ENCODE data around the gene DNAI4.
"Not testable (repeated sequence)": the region's sequence is repeated elsewhere in the genome, so short reads cannot be mapped to it uniquely, and the experiment has no call there.

DNAI4 gene

DNA sequence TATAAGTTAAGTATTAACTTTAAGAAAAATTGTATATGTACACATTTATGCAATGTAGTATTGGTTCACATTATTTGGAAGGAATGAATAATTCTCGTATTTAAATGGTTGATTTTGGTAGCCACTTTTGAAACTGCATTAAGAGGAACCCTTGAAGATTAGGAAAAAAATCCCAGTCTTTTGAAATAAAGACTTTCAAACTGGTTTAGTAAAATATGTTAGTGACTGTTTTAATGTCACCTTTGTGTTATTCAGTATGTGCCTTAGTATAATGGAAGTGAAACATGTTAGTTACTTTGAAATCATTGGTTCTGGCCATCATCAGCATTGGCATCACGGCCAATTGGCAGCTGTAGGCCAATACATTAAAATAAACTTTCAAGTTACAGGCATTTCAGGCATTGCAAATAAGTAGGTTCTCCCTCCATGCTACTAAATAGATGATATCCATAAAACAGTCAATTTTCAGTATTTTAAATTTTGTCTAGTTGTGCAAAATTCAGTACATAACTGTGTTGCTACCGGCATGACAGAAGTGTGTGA, 4.6 kb upstream of the DNAI4 start:
- DNase-seq: no peak

DNA sequence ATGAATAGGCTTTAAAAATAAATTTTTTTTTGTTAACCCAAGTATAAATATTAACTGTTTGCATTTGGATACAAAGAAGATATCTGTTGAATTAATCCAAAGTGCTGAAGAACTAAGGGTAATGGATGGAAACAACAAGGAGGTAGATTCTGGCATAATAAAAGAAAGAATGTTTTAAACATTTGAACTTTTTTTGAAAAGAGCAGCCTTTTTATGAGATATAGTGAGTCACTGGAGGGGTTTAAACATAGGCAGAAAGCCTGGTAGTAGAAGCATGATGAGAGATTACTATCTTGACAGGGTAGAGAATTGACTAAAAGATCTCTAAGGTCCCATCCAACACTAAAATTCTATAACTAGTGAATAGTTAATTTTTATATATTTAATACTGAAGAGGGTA, 2.9 kb upstream of the DNAI4 start:
- DNase-seq: no peak

DNA sequence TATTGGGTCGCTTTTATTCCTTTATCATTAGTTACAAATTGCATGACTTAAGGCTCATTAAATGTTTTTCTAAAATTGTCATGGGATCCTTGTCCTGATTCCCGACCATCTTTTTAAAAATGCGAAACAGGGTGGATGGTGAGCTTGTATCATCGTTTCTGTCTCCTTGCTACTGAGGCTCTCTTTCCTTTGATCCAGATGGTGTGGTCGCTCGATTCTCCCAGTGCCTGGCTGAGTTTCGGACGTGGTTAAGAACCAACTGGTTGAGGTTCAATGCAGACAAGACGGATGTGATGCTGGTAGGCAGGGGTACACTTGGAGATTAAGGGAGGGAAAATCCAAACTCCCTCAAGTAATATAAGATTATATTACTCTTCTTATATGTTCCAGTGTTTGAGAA, 1.3 kb upstream of the DNAI4 start:
- no peak for DNase-seq

DNA sequence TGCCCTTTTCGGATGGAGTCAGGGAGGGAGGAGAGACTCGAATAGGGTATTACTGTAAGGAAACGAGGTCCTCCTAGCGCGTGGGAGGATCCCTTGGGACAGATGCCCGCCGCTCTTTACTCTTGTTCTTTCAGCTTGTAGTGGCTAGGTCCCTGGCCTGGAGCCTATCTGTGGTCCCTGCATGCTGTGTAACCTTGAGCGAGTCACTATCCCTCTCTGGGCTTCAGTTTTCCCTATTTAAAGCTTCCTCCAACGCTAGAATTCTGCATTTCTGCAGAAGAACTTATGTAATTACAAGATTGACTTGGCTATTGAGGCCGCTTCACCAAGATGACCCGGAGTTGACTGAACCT, 878 bp upstream of the DNAI4 start:
- DNase-seq: no peak

DNA sequence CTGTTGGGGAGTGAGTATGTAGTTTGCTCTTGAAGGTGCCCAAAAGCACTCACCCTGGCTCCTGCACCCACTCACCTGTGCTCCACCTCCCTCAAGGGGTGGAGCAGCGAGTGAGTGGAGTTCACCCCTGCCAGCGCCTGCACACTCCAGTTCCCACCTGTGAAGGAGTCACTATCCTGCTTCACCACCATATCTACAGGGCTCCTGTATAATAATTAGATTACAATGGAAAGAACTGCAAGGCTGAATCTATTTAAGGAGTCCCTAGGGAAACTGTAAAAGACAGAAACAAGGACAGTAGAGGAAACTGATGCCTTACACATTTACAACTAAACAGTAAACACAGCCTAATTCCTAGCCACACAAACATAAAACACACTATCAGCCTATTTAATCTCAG, 4.1 kb downstream of the DNAI4 start:
- DNase-seq: no peak

DNA sequence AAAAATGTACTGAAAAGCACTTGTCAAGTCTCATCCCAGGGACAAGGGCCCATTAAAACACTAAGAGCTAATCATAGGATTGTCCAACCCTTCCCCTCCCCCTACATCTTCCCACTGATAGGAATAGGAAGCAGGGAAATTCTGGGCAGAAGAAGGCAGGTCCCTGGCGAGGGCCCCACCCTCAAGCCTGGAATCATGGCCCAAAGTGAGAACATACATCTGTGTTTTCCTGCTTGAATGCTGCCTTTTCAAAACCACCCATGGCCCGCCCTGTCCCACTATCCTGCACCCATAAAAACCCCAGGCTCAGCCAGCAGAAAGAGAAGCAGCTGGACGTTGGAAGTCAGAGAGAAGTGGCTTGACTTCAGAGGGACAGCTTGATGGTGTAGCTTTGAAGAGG, 4.8 kb downstream of the DNAI4 start:
- no peak for DNase-seq

DNA sequence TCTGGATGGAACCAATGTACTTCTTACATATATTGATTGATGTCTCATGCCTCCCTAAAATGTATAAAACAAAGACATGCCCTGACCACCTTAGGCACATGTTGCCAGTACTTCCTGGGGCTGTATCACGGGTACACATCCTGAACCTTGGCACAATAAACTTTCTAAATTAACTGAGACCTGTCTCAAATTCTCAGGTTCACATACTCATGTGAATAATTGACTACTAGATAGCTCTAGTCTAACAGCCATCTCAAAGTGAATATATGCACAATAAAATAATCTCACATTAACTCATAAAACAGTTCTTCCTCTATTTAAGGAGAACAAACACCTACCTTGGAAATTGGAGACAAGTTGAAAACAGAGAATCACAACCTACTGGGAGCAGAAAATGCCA, 5.6 kb downstream of the DNAI4 start:
- DNase-seq: no peak

DNA sequence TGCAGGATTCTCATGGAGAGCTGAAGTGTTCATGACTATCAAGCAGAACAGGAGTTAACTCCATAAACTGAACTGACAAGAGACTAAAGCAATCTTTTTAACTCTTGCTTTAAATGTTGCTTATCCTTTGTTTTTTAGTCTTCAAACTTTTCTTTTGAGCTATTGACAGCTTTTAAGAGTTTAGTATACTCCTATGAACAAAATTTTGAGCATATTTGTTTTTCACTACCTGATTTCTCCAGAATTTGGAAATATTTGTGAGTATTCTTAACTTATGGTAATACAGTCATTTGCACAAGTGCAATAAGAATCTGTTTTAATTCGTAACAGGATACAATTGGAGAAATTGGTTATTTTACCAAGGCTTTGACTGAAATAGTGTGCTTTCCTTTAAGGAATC, 7.2 kb downstream of the DNAI4 start:
- no peak for DNase-seq

DNA sequence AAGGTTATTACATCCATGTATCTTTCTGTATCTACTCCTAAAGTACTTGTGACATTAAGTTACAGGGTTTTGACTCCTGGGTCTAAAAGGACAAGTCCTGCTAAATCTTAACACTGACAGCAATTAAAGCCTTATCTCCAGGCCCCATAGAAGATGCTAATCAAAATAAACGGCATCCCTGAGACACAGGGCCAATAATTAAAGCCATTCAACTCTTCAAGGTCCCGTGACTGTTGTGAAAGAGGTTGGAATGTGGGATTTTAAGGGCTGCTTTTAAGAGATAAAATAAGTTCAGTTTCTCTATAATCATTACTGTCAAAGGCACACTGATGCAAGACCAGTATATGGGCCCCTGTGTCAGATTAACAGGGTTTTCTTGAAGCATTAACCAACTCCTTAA, 8.3 kb downstream of the DNAI4 start:
- DNase-seq: no peak

DNA sequence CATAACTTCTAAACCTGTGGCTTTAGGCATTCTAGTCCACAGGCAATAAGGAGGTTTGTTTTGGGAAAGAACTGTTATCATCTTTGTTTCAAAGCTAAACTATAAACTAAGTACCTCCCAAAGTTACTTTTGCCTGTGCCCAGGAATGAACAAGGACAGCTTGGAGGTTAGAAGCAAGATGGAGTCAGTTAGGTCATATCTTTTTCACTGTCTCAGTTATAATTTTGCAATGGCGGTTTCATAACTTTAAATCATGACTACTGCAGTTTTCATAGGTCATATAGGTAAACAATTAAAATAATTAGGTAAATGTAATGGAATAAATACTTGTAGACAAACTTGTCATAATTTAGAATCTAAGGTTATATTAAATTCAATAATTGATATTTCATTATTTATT, 9.5 kb downstream of the DNAI4 start:
- DNase-seq: not testable (repeated sequence)

DNA sequence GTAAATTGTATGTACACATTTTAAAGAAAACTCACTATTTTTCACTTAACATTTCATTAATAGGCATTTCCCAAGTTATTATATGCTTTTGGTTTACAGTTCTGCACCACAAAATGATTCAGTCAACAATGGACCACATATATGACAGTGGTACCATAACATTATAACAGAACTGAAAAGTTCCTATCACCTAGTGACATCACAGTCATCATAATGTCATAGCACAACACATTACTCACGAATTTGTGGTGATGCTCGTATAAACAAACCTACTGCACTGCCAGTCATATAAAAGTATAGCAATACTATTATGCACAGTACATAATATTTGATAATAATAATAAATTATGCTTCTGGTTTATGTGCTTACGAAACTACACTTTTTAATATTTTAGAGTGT, 30.9 kb downstream of the DNAI4 start:
- DNase-seq: no peak

DNA sequence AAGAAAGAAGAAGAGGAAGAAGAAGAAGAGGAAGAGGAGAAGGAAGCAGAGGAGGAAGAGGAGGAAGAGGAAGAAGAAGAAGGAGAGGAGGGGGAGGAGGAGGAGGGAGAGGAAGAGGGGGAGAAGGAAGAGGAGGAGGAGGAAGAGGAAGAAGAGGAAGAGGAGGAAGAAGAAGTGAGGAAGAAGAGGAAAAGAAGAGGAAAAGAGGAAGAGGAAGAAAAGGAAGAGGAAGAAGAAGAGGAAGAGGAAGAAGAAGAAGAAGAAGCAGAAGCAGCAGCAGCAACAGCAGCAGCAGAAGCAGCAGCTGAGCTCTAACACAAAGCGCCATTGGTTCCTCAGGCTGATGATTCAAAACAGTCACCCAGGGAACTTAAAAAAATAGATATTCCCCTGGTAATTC, 34.0 kb downstream of the DNAI4 start:
- DNase-seq: no peak

DNA sequence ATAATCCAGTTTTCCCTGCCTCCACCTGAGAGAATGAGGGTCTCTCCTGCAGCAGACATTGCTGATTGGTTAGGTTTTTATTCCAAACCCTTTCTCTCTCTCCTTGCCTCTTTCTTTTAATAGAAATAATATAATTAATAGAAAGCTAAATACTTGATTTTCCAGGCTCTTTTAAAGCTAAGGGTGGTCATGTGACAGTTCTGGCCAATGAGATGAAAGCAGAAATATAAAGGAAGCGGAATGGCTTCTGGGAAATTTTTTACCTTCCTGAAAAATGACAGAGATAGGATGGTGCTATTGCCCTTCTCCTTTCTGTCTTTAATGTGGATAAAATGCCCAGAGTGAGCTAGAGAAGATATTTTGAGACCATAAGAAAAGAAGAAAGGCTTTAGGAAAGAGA, 35.6 kb downstream of the DNAI4 start:
- DNase-seq: no peak

DNA sequence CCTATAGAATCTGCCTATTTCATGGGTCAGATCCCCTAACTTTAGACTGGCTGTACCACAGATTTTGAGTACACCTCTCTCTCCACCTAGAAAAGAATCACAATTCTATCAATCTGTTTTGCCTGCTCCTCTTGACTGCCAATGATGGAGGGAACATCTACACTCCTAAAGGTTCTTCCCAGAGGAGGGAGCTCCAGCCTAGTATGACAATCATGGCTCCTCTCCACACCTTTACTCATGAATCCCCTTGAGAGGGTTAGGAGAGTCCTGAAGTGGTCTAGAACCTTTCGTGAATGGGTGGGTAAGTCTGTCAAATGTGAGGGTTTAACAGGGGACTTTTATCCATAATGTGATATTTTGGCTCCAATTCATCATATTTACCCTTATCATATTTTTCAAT, 48.0 kb downstream of the DNAI4 start:
- no peak for DNase-seq

DNA sequence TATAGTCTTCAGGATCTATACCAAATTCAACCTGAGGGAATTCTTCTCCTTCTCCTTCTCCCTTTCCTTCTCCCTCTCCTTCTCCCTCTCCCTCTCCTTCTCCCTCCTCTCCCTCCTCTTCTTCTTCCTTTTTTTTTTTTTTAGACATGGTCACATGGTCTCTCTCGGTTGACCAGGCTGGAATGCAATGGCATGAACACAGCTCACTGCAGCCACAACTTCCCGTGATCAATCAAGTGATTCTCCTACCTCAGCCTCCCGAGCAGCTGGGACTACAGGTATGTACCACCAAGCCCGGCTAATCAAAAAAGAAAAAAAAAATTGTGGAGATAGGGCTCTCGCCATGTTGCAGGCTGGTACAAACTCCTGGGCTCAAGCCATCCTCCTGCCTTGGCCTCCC, 51.5 kb downstream of the DNAI4 start:
- DNase-seq: no peak

DNA sequence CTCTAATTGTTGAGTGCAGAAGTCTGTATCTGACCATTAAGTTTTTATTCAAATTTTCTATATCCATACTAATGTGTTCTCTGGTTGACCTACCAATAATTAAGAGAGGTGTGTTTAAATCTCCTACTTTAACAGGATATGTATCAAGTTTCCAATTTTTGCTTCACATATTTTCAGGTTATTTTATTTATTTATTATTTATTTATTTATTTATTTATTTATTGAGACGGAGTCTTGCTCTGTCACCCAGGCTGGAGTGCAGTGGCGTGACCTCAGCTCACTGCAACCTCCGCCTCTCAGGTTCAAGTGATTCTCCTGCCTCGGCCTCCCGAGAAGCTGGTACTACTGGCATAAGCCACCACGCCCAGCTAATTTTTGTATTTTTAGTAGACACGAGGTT, 52.6 kb downstream of the DNAI4 start:
- DNase-seq: not testable (repeated sequence)

DNA sequence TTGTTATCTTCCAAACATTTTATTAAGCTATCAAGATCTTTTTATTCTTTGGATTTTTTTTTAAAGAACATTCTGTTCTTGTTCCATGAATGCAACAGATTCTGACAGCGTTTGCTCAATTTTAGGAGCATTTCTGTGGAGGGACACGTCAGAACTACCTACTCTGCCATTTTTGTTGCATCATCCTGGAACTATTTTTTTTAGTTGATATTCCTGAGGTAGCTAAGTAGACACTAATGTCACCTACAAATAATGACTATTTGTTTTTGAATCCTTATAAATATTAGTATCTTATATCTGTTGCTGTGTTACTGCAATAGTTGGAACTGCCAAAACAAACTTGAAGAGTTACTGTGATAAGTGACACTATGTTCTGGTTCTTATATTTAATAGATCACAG, 57.2 kb downstream of the DNAI4 start:
- DNase-seq: no peak

DNA sequence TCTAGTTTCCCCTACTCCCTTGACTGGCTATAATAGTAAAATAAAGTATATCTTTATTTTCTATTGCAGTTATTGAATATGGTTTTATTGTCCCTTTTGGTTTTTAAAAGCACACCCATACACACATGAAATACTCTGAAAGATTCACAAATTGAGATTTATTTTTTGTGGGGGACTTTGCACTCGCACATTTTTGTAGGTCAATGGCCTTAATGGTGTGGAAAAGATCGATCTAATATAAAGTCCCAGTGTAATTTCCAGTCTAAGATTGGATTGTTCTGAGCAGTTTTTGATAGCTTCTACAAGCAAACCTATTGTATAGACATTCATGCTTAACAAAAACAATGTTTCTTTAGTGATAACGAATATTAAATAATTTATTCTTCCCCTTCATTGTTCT, 64.1 kb downstream of the DNAI4 start:
- no peak for DNase-seq

DNA sequence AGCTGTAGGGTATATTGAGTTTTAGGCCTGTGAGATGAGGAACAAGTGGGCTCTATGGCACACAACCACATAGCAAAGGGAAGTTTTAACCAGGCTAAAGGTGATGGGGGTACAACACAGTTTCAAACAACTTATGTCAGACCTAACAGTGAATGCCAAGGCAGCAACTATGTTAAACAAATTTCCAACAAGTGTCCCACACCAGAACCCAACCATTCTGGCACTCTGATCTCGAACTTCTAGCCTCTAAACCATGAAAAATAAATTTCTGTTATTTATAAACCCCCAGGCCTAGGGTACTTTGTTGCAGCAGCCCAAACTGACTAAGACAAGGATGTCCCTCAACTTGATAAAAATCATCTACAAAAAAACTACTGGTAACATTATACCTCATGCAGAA, 71.3 kb downstream of the DNAI4 start:
- no peak for DNase-seq

DNA sequence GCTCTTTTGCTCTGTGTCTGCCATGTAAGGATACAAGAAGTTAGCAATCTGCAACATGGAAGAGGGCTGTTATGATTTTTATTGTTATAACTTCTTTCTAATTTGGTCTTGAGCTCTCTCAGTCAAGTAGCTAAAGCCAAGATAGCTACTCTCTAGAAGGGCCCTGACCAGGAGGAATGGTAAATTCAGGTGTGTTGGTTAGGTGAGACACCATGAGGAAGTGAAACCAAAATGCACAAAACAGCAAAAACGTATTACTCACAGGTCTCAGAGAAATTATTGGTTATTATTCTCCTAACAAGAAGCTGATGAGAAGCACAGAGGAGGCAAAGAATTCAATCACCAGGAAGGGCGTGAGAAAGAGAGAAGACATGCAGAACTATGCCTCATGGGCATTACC, 71.8 kb downstream of the DNAI4 start:
- DNase-seq: no peak

DNA sequence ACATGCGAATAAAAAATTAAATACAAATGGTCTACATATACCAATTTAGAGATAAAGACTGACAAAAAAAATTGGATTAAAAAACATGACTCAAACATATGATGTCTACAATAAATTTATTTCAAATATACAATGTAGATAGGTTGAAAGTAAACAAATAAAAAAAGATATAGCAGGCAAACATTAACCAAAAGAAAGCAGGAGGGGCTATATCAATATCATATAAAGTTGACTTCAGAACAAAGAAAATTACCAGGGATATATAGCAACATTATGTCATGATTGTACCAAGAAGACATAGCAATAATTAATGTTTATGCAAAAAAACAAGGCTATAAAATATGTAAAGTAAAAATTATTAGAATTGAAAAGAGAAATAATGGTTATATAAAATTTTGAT, 73.7 kb downstream of the DNAI4 start:
- DNase-seq: no peak

DNA sequence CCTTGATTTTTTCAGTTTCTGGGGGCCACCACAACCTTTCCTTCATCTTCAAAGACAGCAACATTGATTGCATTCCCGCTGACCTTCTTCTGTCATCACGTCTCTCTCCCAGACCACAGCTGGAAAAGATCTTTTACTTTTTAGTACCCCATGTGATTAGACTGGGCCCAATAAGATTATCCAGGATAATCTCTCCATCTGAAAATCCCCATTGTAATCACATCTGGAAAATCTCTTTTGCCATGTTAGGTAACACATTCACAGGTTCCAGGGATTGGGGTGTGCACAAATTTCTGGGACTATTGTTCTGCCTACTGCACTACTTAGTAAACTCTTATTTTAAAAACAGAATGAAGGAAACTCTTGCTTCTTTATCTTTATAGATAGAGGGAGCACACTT, 76.5 kb downstream of the DNAI4 start:
- DNase-seq: no peak

DNA sequence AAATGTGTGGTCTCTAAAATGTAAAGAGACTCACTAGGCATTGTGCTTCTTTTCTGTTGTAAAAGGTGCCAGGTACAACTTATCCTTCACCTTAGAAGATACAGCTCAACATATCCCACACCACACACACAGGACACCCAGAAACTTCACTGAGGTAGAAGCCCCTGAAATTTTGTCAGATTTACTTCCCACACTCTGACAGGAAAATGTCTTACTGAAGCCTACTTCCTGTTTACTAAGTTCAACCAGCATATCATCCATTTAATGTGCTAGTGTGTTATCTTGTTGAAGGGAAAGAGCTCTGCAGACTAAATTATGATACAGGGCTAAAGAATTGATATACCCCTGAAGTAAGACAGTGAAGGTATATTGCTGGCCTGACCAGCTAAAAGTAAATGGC, 83.7 kb downstream of the DNAI4 start:
- no peak for DNase-seq

DNA sequence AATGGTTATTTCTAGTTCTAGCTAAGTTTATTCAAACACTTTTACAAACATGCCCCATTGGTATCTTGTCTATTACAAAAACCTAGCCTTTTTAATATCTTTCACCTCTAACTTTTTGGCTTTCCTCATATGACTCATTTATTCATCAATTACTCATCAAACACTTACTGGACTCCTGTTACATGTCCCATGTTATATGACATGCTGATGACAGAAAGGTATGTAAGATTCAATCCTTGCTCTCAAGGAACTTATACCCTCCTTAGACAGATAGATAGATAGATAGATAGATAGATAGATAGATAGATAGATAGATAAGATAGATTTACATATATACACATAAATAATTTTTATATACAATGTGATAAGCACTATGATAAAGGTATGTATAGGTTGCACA, 89.7 kb downstream of the DNAI4 start:
- DNase-seq: no peak

DNA sequence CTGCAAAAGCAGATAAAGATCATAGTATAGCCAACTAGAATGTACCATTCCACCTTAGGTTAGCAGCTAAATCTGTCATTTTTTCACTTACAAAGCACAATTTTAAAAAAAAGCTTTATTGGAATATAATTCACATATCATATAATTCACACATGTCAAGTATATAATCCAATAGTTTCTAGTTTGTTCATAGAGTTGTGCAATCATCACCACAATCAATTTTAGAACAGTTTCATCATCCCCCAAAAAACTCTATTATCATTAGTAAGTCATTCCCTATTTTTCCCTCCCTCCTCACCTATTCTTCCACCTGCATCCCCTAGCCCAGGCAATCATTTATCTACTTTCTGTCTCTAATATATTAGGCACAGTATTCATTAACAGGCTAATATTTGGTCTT, 91.5 kb downstream of the DNAI4 start:
- no peak for DNase-seq

DNA sequence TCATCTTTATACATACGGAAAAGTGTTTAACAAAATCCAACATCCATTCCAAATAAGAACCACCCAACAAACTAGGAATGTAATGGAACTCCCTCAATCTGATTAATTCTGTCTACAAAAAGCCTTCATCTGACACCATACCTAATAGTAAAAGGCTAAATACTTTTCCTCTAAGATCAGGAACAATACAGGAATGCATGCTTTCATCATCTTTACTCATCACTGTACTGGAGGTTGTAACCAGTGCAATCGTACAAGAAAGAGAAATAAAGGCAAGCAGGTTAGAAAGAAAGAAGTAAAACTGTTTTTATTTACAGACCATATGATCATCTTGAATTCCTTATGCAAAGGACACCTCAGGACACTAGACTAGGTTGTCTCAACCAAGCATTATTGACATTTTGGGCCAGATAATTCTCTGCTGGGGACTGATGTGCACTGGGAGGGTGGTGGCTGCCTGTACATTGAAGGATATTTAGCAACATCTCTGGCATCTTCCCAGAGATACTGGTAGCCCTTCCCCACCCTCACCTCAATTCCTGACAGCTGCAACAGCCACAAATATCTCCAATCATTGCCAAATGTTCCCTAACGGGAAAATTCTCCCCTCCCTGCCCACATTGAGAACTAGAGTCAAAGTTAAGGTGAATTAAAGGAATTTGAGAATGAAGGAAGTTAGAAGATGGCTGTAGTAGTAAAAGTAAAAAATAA, 93.0 kb downstream of the DNAI4 start:
- DNase-seq: no peak
